Caco-2 (cell line): ENCODE measurements around the gene PARP16. TPM values are rescaled to one million over a fixed set of nuclear protein-coding genes. Genes with fewer than 3 reads are reported as not detected.

Experiments
- BruUV-seq: library from RNA; stranded (reverse); fragments of 400-500 nt; replicated peaks from 2 replicates; lab custom pipeline; 2021; lab: Mats Ljungman, UMichigan
- CTCF ChIA-PET: fragments of 300-600 bp; sonication (Branson Sonifier 250); formaldehyde crosslinking; loops from one replicate; lab custom pipeline; 2022; ENCODE audit warnings: antibody characterized with exemption; lab: Charles Lee
- POLR2A ChIA-PET: fragments of 300-600 bp; sonication (Branson Sonifier 250); formaldehyde crosslinking; loops from one replicate; lab custom pipeline; 2022; ENCODE audit warnings: antibody characterized with exemption; lab: Charles Lee
- DNase-seq, 2 experiments: peaks; one replicate each; pipeline versions ENCODE4 v3.0.0 to v3.0.0-alpha.2; 2020 to 2022
- H3K27me3 ChIP-seq: replicated peaks from 2 replicates; pipeline ENCODE4 v1.6.0; 2011; ENCODE audit warnings: low read length; ENCODE audit not compliant: control insufficient read depth, insufficient read depth
- H3K36me3 ChIP-seq: 2 replicates; pipeline ENCODE4 v1.5.1; 2011; ENCODE audit warnings: low read length; ENCODE audit not compliant: control insufficient read depth, insufficient read depth
- H3K4me1 ChIP-seq: fragments of 250-450 bp; sonication (Bioruptor Pico); 2 replicates; pipeline ENCODE4 v1.5.1; 2020; ENCODE audit warnings: mild to moderate bottlenecking
- H3K4me3 ChIP-seq: 2 replicates; pipeline ENCODE4 v1.5.1; 2011; ENCODE audit warnings: low read depth, mild to moderate bottlenecking, control low read depth, low read length
- H3K9me3 ChIP-seq: fragments of 250-450 bp; sonication (Bioruptor Pico); 2 replicates; pipeline ENCODE4 v1.5.1; 2020; ENCODE audit warnings: mild to moderate bottlenecking, moderate library complexity
- H3K27ac Mint-ChIP-seq: one replicate; pipeline ENCODE4 v1.8.0; 2022; ENCODE audit warnings: mixed read lengths; ENCODE audit not compliant: unreplicated experiment
- H3K27me3 Mint-ChIP-seq: one replicate; pipeline ENCODE4 v1.8.0; 2022; ENCODE audit warnings: mixed read lengths; ENCODE audit not compliant: insufficient read depth, unreplicated experiment
- H3K36me3 Mint-ChIP-seq: one replicate; pipeline ENCODE4 v1.8.0; 2022; ENCODE audit warnings: mild to moderate bottlenecking, mixed read lengths; ENCODE audit not compliant: insufficient read depth, unreplicated experiment
- H3K4me1 Mint-ChIP-seq: one replicate; pipeline ENCODE4 v1.8.0; 2022; ENCODE audit warnings: low read depth, mixed read lengths; ENCODE audit not compliant: unreplicated experiment
- H3K4me3 Mint-ChIP-seq: one replicate; pipeline ENCODE4 v1.8.0; 2022; ENCODE audit warnings: mild to moderate bottlenecking, moderate library complexity, mixed read lengths; ENCODE audit not compliant: unreplicated experiment
- H3K9me3 Mint-ChIP-seq: one replicate; pipeline ENCODE4 v1.8.0; 2022; ENCODE audit warnings: mixed read lengths; ENCODE audit not compliant: unreplicated experiment
- intact Hi-C: fragments of 100-400 bp; cut with micrococcal nuclease; formaldehyde crosslinking; loops from one replicate; pipeline ENCODE4 v1.10.0; 2022; ENCODE audit not compliant: unreplicated experiment
- total RNA-seq: library from RNA; stranded (reverse); gene quantifications from 2 replicates; pipeline ENCODE4 v1.2.3, GENCODE V29; 2022
- TF ChIP-seq, protein P1 (sequence below), 2 experiments: fragments of 200-600 bp in 1 of 2; IDR thresholded peaks; 1 replicate in 1 of 2; 2 replicates in 1 of 2; pipeline versions ENCODE4 v1.5.1 to v1.8.0; 2011 to 2022; ENCODE audit warnings: antibody characterized with exemption in 1 of 2, control low read depth in 1 of 2, inconsistent platforms in 1 of 2, low read depth in 1 of 2, low read length in 1 of 2, mild to moderate bottlenecking in 1 of 2, moderate library complexity in 1 of 2; ENCODE audit not compliant: insufficient read depth in 1 of 2, severe bottlenecking in 1 of 2, unreplicated experiment in 1 of 2

Gene PARP16
- total RNA-seq, 1 experiment from 2014 or later = 6.9 TPM

DNA sequence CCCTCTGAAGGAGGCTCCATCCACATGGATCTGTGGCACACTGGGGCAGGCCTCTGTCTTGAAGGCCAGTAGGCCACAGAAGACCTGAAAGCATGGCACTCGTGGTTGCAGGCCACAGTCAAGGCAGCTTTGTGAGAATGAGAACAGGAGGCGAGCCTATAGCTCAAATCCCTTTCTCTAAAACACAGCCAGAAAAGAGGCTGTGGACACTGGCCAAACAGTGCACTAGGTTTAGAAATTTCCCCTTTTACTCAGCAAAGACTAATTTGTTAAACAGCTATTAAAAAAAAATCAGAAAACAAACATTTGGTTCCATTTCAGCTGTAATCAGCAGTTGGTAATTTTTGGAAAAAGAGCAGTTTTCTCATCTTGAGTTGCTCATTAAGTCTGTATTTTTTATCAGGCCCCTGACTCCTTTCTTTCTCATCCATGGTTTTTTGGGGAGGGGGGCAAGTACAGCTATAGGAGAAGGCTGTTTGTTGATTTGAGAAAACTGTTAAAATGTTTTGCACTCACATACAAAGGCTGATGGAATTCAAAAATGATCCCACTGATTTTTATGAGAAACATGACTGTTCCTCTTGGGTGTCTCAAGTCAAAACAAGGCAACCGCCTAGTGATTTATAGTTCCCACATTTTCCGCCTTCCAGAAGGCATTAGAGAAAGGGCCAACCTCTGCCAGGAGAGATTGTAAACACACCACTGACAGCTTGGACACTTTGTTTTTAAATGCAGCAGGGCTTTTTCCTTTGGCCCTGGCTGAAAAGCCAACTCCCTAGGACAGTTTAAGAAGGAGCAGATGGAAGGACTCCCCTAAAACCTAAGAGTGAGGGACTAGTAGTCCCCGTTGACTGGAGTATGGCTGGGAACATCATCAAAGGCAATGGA, 28.1 kb downstream of the PARP16 start:
- H3K36me3 ChIP-seq = no peaks in the 10 kb centered on the region; the same call in 1 of the 2 replicates
- TF ChIP-seq, protein P1, sequence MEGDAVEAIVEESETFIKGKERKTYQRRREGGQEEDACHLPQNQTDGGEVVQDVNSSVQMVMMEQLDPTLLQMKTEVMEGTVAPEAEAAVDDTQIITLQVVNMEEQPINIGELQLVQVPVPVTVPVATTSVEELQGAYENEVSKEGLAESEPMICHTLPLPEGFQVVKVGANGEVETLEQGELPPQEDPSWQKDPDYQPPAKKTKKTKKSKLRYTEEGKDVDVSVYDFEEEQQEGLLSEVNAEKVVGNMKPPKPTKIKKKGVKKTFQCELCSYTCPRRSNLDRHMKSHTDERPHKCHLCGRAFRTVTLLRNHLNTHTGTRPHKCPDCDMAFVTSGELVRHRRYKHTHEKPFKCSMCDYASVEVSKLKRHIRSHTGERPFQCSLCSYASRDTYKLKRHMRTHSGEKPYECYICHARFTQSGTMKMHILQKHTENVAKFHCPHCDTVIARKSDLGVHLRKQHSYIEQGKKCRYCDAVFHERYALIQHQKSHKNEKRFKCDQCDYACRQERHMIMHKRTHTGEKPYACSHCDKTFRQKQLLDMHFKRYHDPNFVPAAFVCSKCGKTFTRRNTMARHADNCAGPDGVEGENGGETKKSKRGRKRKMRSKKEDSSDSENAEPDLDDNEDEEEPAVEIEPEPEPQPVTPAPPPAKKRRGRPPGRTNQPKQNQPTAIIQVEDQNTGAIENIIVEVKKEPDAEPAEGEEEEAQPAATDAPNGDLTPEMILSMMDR (IDR thresholded peaks at IDR 0.05; ENCODE audit: insufficient read depth in 1 of 2, low read depth in 1 of 2, low read length in 1 of 2, severe bottlenecking in 1 of 2, unreplicated experiment in 1 of 2) = no peak
- H3K4me1 ChIP-seq = no peaks in the 10 kb centered on the region
- TSS peak; percentile 41 for BruUV-seq
- ChIA-PET CTCF (interaction anchor here (0.6 kb wide), 1 partner anchor 228 kb away, joined by 8 read pairs; no protein-coding TSS in a partner anchor), POLR2A (no interaction called here)
- intact Hi-C loops = no loop called here
- Mint-ChIP-seq H3K27me3 (no peaks in the 10 kb centered on the region), H3K4me1 (no peaks in the 10 kb centered on the region), H3K9me3 (no peaks in the 10 kb centered on the region), H3K4me3 (no peak overlapping the region), H3K36me3 (peaks cover 6% of the 10 kb centered on the region), H3K27ac (no peak overlapping the region)
- no peak for DNase-seq
- H3K4me3 ChIP-seq = no peak overlapping the region
- H3K27me3 ChIP-seq = no peaks in the 10 kb centered on the region
- no peaks in the 10 kb centered on the region for H3K9me3 ChIP-seq

DNA sequence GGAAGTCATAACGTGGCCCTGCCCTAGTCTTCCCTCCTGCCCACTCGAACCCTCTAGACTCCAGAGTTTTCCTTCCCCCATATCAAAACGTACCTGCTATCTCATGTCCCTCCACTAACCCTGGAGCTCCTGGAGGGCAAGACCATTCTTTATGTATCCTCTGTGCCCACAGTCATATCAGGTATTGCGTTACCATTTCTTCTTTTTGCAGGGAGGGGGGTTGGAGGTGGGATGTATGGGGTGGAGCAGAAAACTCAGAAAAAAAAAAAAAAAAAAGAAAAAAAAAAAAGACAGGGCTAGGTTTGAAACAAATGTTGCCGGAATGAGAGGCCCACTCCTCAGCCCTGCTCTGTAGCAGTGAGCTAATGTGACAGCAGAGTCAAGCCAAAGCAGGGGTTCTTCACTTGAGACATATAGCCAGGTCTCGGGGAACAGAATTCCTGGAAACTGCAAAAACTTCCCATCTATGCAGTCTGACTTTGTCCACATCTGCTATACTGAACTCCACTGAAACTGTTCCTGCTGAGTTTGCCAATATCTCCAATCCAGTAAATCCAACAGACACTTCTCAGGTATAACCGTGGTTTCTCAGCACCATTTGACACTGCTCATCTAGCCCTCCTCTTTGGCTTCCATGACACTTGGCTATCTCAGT, 31.1 kb downstream of the PARP16 start:
- Mint-ChIP-seq H3K4me1 (no peaks in the 10 kb centered on the region), H3K4me3 (no peak overlapping the region), H3K27me3 (no peaks in the 10 kb centered on the region), H3K9me3 (no peaks in the 10 kb centered on the region), H3K36me3 (peaks cover 14% of the 10 kb centered on the region), H3K27ac (no peak overlapping the region)
- TF ChIP-seq, protein P1 (IDR thresholded peaks at IDR 0.05; ENCODE audit: insufficient read depth in 1 of 2, low read depth in 1 of 2, low read length in 1 of 2, severe bottlenecking in 1 of 2, unreplicated experiment in 1 of 2) = no peak
- Histone ChIP-seq H3K4me3 (no peak overlapping the region), H3K4me1 (peaks cover 7% of the 10 kb centered on the region; the same call in 1 of the 2 replicates), H3K36me3 (no peaks in the 10 kb centered on the region; the same call in 1 of the 2 replicates), H3K27me3 (no peaks in the 10 kb centered on the region), H3K9me3 (no peaks in the 10 kb centered on the region)
- no TSS peak for BruUV-seq
- ChIA-PET CTCF (no interaction called here), POLR2A (interaction anchor here (0.6 kb wide), 1 partner anchor 10 kb away, joined by 4 read pairs; no protein-coding TSS in a partner anchor)
- intact Hi-C loops = no loop called here
- no peak for DNase-seq

DNA sequence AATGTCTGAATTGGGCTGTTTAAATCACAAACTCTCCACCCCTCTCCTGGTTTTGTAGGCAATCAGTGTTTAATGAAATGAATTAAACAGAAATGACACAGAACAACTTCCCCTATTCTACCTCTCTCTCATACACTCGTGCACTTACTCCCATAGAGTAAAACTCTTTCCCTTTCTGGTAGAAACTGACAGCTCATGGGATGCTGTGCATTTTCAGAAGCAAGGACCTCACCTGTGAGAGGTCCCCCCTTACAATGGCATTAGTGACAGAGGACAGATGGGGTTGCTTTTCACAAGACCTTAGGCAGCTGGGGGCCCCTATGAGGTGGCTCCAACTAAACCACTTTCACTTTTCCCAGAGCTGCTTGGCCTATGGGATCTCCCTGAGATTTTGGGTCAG, 31.9 kb downstream of the PARP16 start:
- Mint-ChIP-seq H3K36me3 (peaks cover 18% of the 10 kb centered on the region), H3K4me1 (no peaks in the 10 kb centered on the region), H3K27ac (no peak overlapping the region), H3K27me3 (no peaks in the 10 kb centered on the region), H3K9me3 (no peaks in the 10 kb centered on the region), H3K4me3 (no peak overlapping the region)
- CTCF ChIA-PET = no interaction called here
- intact Hi-C loops = no loop called here
- POLR2A ChIA-PET = no interaction called here
- Histone ChIP-seq H3K9me3 (no peaks in the 10 kb centered on the region), H3K4me1 (peaks cover 7% of the 10 kb centered on the region; the same call in 1 of the 2 replicates), H3K4me3 (no peak overlapping the region), H3K36me3 (no peaks in the 10 kb centered on the region), H3K27me3 (no peaks in the 10 kb centered on the region)
- BruUV-seq = no TSS peak
- TF ChIP-seq, protein P1 (IDR thresholded peaks at IDR 0.05; ENCODE audit: insufficient read depth in 1 of 2, low read depth in 1 of 2, low read length in 1 of 2, severe bottlenecking in 1 of 2, unreplicated experiment in 1 of 2) = no peak
- no peak for DNase-seq
